HTERT RPE-1 (cell line): ENCODE measurements around the gene PAFAH1B2.
"Not testable (repeated sequence)": the region's sequence is repeated elsewhere in the genome, so short reads cannot be mapped to it uniquely, and the experiment has no call there.

ENCODE experiments used
- in situ Hi-C: fragments of 300-500 bp; cut with MboI; formaldehyde crosslinking; loops from 4 replicates; pipeline ENCODE4 v1.14.3; 2020; ENCODE audit warnings: low sequenced_read_pairs

Gene PAFAH1B2

GRCh38 chr11:117172724-117173421, 28.8 kb downstream of the PAFAH1B2 start:
- in situ Hi-C loops: no loop called here

GRCh38 chr11:117175104-117175503, 31.0 kb downstream of the PAFAH1B2 start:
- in situ Hi-C loops: no loop called here

GRCh38 chr11:117175781-117176180, 31.7 kb downstream of the PAFAH1B2 start:
- in situ Hi-C loops: no loop called here

- in situ Hi-C loops: no loop called here
These were observed 32.1 kb downstream of the PAFAH1B2 start for GRCh38 chr11:117176186-117176585.

DNA sequence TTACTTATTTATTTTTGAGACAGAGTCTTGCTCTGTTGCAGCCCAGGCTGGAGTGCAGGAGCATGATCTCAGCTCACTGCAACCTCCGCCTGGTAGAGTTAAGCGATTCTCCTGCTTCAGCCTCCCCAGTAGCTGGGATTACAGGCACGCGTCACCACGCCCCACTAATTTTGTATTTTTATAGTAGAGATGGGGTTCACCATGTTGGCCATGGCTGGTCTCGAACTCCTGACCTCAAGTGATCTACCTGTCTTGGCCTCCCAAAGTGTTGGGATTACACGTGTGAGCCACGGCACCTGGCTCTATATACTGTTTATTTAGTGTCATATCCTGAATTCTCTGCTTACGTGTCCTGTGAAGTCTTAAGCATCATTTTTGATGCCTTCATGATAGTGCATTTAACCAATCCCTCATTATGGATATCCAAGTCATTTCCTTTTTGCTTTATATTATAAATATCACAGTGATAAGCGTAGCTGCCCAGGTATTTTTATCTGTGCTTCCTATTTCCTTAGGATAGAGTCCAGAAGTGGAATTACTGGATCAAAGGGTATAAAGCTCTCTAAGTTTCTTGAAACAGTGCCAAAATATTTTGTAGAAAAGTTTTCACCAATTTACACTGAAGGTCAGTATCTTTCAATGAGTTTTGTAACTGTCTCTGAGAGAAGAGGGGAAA, 33.6 kb downstream of the PAFAH1B2 start:
- in situ Hi-C loops: no loop called here

- in situ Hi-C loops: no loop called here
These were observed 34.3 kb downstream of the PAFAH1B2 start, which contains the start of gene SIDT2 for GRCh38 chr11:117178210-117179034. TSS of gene SIDT2 (plus strand) at chr11:117178743. CDS start at chr11:117179264, 521 bp downstream.

DNA sequence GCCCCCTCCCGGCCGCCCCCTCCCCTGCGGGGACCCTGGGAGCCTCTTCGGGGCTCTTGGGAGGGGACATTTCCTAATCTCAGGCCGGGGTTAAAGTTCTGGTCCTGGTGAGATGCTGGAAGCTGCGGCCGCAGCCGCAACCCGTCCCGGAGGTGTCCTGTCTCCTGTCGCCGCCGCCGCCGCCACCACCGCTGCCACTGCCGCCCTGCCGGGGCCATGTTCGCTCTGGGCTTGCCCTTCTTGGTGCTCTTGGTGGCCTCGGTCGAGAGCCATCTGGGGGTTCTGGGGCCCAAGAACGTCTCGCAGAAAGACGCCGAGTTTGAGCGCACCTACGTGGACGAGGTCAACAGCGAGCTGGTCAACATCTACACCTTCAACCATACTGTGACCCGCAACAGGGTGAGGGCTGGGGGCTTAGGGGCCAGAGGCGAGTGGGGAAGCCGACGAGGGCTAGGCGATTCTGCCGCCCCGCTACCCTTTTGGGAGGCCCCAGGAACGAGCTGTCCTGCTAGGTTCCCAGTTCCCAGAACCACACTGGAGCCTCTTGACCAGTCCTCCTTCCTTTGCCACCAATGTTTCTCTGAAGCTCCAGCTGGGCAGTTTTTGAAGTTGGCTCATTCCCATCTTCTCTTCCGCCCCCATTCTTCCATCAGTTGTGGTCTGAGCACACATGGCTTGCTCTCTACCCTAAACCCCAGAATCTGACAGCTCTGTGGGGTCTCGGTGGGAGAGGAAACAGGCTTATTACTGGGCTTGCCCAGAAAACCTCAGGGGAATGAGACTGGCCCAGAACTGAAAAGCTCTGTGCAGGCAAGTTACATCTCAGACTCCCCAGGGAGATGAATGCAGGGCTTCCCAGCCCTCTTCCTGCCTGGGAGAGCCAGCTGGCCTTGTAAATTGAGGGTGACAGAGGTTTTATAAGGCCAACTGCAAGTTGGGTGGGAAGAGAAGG, 35.2 kb downstream of the PAFAH1B2 start:
- in situ Hi-C loops: no loop called here

DNA sequence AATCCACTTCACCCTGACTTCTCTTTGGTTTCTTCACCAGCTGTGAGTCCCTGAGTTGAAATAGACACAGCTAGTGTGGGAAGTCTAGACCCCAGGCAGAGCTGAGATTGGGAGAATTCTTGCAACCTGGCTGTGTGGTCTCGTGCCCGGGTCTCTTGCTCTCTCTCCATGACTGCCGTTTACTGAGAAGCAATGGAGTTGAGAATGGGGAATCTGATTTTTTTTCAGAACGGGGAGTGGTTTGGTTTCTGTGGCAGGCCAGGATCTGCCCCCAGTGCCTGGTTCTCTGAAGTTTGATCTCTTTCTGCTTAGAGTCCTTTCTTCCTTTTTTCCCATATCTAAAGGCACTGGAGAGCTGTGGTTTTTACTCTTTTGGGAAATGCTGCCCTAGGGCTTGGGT, 35.9 kb downstream of the PAFAH1B2 start:
- in situ Hi-C loops: no loop called here

GRCh38 chr11:117180661-117181585, 36.8 kb downstream of the PAFAH1B2 start:
- in situ Hi-C loops: no loop called here

GRCh38 chr11:117181586-117182550, 37.8 kb downstream of the PAFAH1B2 start:
- in situ Hi-C loops: no loop called here

GRCh38 chr11:117182551-117182935, 38.5 kb downstream of the PAFAH1B2 start:
- in situ Hi-C loops: no loop called here

GRCh38 chr11:117183178-117183577, 39.1 kb downstream of the PAFAH1B2 start:
- in situ Hi-C loops: not testable (repeated sequence)

GRCh38 chr11:117183724-117184349, 39.8 kb downstream of the PAFAH1B2 start:
- in situ Hi-C loops: no loop called here

- in situ Hi-C loops: no loop called here
These were observed 41.8 kb downstream of the PAFAH1B2 start for GRCh38 chr11:117185736-117186430.

- in situ Hi-C loops: no loop called here
These were observed 42.3 kb downstream of the PAFAH1B2 start for GRCh38 chr11:117186431-117186761.

- in situ Hi-C loops: no loop called here
These were observed 42.9 kb downstream of the PAFAH1B2 start for GRCh38 chr11:117187007-117187406.

GRCh38 chr11:117187428-117187798, 43.3 kb downstream of the PAFAH1B2 start:
- in situ Hi-C loops: no loop called here
